Bronchus fibroblast of lung (primary cell): ENCODE data around the gene PFDN2. TPM values are rescaled to one million over a fixed set of nuclear protein-coding genes. Genes with fewer than 3 reads are reported as not detected.

Experiments used
- total RNA-seq: library from RNA; depleted of rRNA; stranded (reverse); fragments of >200 nt; gene quantifications from 2 replicates; pipeline ENCODE4 v1.2.3, GENCODE V29; 2015

Gene PFDN2, protein sequence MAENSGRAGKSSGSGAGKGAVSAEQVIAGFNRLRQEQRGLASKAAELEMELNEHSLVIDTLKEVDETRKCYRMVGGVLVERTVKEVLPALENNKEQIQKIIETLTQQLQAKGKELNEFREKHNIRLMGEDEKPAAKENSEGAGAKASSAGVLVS
- total RNA-seq = 69.8 and 92.9 TPM in 2 replicates

DNA sequence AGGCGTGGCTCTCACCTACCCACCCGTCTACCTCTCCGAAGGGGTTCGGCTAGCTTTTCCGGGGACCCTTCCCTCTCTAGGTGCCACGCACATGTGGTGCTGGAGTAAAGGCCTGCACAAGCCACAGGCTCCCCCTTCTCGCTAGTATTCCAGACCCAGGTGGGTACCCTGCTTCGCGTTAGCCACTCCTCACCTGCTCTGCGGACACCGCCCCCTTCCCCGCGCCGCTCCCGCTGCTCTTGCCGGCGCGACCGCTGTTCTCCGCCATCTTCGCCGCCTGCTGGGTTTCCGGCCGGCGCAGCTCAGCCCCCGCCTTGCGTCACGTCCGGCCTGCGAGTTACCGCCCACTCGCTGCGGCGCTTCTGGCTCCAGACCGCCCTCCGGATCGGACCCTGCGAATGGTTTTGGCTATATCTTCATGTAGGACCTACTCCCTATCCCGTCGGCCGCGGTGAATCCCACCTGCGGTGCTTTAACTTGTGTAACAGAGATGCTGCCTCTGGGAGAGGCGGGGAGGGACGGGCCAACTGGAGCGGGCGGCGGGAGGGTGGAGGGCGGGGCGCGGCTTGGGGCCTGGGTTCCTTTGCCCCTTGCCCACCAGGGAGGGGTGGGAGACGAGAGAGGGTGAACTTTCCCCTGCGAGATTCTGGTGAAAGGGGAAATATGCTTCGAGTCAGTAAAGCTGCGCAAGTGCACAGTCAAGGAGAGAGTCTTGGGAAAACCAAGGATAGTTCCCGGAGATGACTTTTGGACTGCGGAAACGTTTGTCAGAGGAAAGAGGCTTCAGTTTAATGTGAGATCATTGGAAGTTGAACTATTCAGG is at the start of gene PFDN2, which contains the start of gene NIT1:
TSS of gene PFDN2 (minus strand) at position 279 of the 823 bp plus-strand sequence. CDS start at position 268, 11 bp downstream.
TSS of gene NIT1 (plus strand) at position 347 of the 823 bp plus-strand sequence. CDS start at position 419, 72 bp downstream.

DNA sequence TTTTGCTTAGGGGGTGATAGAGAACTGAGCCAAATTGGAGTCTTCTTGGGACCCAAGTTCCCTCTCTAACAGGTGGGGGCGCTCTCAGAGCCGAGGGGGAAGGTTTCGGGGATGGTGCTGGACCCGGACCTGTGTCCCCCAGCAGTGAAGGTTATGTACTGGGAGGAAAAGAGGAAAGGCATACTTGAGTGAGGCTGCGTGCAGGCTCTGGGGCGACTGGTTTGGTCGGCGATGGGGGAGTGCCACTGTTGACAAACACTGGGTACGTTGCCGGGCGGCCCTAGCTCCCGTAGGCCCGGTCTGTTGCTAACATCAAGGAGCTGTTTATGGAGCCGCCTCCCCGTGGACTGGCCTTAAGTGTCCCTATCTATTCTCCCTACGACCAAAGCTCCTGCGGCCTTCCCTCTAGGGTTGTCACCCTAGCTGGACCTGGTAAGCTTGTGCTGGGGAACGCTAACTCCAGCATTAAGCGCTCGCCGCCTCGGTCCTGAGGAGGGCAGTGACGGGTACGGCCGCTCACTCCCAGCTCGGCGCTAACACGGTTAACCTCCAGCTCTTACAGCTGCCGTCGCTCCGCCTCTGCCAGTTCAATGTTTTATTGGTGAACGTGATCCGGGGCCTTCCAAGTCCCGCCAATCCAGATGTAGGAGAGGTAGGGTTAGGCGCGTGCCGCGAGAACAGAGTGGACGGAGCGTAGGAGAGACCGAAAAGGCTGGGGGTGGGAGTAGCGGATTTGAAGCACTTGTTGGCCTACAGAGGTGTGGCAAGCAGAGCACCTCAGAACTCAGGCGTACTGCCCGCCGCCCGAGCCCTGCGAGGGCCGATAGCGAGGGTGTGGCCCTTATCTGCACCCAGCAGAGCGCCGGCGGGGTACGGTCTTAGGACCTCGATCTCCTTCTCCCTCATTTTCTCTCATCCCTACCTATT is 48.2 kb upstream of the PFDN2 start, which contains the start of gene PPOX:
TSS of gene PPOX (plus strand) at position 685 of the 927 bp plus-strand sequence. CDS start 422 bp downstream, outside the sequence.

DNA sequence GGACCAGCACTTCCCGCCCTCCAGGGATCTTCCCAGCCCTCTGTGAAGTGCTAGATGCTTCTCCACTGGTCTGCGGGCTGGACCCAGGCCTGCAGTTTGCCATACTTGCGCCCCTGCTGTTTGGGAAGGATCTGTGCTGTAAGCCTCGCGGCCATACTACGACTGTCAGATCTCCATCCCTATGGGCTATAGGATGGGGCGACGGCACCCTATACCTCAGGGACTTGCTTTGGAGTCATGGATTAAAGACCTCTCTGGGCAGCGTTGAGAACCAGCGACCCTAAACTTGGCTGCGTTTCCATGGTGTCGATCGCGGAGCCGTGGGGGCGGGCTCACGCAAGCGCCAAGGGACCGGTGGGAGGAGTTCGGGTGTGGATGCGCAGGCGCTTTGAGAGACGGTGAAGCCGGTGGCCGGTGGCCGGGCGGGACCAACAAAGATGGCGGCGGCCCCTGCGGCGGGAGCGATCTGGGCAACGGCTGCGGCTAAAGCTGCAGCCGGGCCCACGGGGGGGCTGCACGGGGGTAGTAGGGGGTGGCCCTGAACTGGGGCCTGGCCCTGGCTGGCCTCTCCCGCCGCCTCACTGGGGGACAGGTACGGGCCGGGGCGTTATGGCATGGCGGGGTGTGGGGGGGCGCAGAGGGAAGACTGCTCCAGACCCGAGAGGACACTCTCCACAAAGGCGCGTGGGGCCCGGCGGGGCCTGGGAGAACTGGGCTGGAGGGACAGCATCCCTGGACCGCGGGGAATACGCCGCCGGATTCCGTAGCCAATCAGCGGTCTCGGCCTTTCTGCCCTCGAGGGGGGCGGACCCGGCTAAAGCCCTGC is 41.5 kb upstream of the PFDN2 start, which contains the start of gene USP21:
TSS of gene USP21 (plus strand) at position 414 of the 826 bp plus-strand sequence. CDS start 1,141 bp downstream, outside the sequence.

DNA sequence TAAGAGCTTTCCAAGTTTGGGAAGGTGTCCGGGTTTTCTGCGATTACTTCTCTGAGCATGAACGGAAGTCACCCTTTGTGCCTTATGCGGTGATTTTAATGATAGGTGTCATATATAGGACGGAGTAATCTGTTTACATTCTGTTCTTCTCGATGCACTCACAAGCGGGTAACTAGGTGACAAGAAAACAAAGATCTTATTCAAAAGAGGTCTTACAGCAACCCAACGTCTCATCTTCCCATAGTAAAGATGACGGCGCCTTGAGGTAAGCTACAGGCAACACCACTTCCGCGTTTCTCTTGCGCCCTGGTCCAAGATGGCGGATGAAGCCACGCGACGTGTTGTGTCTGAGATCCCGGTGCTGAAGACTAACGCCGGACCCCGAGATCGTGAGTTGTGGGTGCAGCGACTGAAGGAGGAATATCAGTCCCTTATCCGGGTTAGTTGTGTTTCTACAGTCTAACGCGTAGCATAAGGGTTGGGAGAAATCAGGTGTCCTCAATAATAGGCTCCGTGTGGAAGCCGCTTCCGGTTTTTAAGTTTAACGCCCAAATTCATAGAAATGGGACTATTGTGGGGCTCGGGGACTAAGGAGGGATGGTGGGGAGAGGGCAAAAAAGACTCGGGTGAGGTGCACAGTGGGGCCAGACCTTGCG is 36.0 kb upstream of the PFDN2 start, which contains the start of gene UFC1:
TSS of gene UFC1 (plus strand) at position 297 of the 656 bp plus-strand sequence. CDS start at position 317, 20 bp downstream.

DNA sequence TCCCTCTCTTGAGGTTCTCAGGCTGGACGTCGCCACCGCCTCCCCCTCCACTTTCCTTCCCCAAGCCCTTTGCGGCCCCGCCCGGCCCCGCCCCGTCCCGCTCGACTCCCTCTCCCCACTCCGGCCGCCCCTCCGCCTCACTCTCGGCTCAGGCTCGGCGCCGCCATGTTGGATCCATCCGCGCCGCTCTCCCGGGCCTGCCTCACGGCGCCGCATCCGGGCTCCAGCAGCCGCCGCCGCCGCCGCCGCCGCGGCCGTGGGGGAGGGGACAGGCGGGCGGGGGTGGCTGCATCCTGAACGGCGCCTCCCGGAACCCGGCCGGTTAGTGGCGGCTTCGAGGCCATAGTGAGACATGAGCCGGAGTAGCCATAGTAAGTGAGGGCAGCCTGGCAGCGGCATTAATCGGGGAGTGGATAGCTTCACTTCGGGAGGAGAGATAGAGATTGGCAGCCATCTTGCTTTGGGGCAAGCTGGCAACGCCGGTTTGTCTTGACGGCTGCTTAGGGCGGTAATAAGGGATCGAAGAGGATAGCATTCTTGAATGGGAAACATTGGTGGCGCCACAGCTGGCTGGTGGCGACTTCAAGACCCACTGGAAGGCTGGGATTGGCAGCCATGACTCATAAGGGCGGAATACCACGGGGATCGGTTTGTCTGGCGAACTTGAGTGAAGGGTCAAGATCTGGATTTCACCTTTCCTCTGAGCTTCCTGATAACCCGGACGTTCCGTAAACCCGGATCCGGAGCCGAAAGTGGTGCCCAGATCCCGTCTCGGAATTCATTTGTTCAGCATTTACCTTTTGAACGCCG is 14.8 kb upstream of the PFDN2 start, which contains the start of gene DEDD:
TSS of gene DEDD (minus strand) at position 258 of the 810 bp plus-strand sequence. CDS start 8,205 bp downstream, outside the sequence.

DNA sequence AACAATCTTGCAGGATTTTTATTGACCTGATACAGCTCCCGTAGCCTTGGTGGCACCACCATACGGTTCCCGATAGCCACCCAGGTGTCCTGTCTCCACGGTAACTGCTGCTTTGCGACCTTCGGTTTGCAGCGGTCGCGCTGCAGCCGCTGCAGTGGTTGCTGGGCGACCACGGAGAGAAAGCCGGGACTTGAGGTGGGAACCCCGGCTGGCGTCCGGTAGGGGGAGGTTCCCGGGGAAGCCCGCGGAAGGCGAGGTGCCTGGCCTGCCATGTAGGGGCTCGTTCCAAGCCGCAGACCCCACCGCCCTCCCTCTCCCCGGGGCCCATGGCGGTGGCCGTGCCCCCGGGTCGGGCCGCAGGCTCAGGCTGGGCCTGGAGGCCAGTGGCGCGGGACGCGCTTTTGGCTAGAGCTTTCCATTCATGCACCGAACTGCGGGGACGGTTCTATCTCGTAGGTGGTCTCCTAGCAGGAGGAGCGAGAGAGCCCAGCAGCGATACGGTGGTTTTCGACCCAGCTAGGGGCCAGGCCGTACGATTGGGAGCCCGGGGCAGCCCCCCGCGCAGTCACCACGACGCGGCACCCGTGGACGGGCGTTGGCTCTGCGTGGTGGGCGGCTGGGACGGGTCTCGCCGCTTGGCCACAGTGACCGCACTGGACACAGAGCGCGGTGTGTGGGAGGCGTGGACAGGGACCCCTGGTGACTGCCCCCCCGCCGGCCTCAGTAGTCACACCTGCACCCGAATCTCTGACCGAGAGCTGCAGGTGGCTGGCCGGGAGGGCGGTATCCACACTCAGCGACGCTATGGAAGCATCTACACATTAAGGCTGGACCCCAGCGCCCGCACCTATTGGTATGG is 19.4 kb downstream of the PFDN2 start, which contains the start of gene KLHDC9:
TSS of gene KLHDC9 (plus strand) at position 152 of the 859 bp plus-strand sequence. CDS start at position 327, 175 bp downstream.

DNA sequence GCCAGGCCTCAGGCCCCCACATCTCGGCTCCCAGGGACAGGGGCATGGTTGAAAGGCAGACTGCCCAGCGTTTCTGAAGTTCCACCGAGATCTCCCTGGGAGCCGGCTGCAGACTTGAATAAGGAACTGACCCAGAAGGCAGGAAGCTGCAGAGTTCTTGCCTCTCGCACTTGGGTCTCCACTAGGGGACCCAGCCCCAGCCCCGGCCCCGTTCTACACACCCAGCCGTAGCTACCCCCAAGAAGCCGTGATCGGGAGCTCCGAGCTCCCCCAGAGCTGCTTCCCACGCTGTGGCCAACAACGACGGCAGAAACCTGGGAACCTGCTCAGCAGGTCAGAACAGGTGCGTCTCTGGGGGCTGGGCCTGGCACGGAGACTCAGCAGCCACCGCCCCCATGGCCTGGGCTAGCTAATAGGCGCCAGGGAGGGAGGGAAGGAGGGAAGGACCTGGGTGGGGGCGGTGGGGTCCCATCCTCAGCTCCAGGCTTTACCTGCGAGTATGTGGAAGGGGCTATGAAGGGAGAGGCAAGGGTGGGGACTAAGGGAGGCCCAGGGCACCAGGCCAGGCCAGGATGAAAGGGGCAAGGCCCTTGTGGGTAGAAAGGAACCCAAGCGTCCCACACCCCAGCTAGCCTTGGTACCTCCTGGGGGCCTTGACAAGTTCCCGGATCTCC is 28.4 kb downstream of the PFDN2 start, which contains the start of gene NECTIN4:
TSS of gene NECTIN4 (minus strand) at position 308 of the 674 bp plus-strand sequence. CDS start at position 46, 262 bp downstream.

DNA sequence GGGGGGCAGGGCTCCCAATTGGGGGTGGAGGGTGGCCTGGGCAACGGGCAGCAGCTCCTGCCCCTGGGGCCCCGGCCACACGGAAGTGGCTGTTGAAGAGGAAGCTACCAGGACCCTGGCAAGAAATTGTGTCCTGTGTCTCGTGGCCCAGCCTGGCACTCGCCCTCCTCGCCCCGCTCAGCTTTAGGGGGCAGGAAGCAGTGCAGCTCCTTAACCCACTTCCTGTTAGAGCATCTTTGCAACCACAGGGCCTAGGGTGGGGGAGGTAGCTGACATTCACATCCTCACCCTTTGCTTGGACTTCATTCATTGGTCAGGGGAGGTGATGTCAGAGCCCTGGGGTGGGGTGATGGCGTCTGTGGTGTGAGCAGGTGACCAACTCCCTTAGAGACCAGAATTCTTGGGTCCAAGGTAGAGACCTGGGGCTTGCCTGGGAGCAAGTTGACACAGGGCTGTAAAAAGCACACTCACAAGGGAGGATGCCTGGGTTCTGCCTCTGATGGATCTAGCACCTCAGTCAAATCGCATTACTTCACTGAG is 48.0 kb downstream of the PFDN2 start, which contains the start of gene ARHGAP30:
TSS of gene ARHGAP30 (minus strand) at position 161 of the 540 bp plus-strand sequence. CDS start 267 bp downstream, outside the sequence.

Other genes starting within 250 kb of the PFDN2 start
- gene ITLN1, start 232.9 kb downstream of the PFDN2 start, total RNA-seq = not detected in 2 replicates
- gene ITLN2, start 163.2 kb downstream of the PFDN2 start, total RNA-seq = not detected in 2 replicates
- 0.74 and 1.2 TPM in 2 replicates for gene F11R, start 96.9 kb downstream of the PFDN2 start, total RNA-seq
- 4.2 and 4.6 TPM in 2 replicates for gene TSTD1, start 79.1 kb downstream of the PFDN2 start, total RNA-seq
- gene USF1, start 72.1 kb downstream of the PFDN2 start, total RNA-seq = 38.2 and 38.5 TPM in 2 replicates
- not detected in 2 replicates for gene ARHGAP30, start 48.1 kb downstream of the PFDN2 start, total RNA-seq
- gene NECTIN4, start 28.5 kb downstream of the PFDN2 start, total RNA-seq = 0.17 TPM in 1 of 2 replicates, not detected in the other
- gene KLHDC9, start 19.7 kb downstream of the PFDN2 start, total RNA-seq = 1.8 and 2.9 TPM in 2 replicates
- 30.8 and 38.8 TPM in 2 replicates for gene NIT1, start 68 bp upstream of the PFDN2 start, total RNA-seq
- gene DEDD, start 14.6 kb upstream of the PFDN2 start, total RNA-seq = 25.2 and 32.0 TPM in 2 replicates
- 62.0 and 74.8 TPM in 2 replicates for gene UFC1, start 35.9 kb upstream of the PFDN2 start, total RNA-seq
- gene USP21, start 41.5 kb upstream of the PFDN2 start, total RNA-seq = 12.3 and 12.4 TPM in 2 replicates
- 12.8 and 21.9 TPM in 2 replicates for gene PPOX, start 48.4 kb upstream of the PFDN2 start, total RNA-seq
- gene B4GALT3, start 59.5 kb upstream of the PFDN2 start, total RNA-seq = 33.1 and 37.0 TPM in 2 replicates
- 3.6 and 3.7 TPM in 2 replicates for gene ADAMTS4, start 81.0 kb upstream of the PFDN2 start, total RNA-seq
- gene NDUFS2, start 84.3 kb upstream of the PFDN2 start, total RNA-seq = 118 and 136 TPM in 2 replicates
- gene FCER1G, start 97.3 kb upstream of the PFDN2 start, total RNA-seq = not detected in 2 replicates
- not detected in 2 replicates for gene APOA2, start 105.6 kb upstream of the PFDN2 start, total RNA-seq
- 8.4 and 9.8 TPM in 2 replicates for gene TOMM40L, start 108.0 kb upstream of the PFDN2 start, total RNA-seq
- not detected in 2 replicates for gene NR1I3, start 120.2 kb upstream of the PFDN2 start, total RNA-seq
- gene PCP4L1, start 140.7 kb upstream of the PFDN2 start, total RNA-seq = not detected in 2 replicates
- 1.2 and 1.3 TPM in 2 replicates for gene MPZ, start 191.9 kb upstream of the PFDN2 start, total RNA-seq
- 30.8 and 40.6 TPM in 2 replicates for gene SDHC, start 196.3 kb upstream of the PFDN2 start, total RNA-seq
- gene CFAP126, start 249.8 kb upstream of the PFDN2 start, total RNA-seq = not detected in 2 replicates